Smooth muscle cell (in vitro differentiated cells): ENCODE results near the gene PCK2. TPM values are rescaled to one million over a fixed set of nuclear protein-coding genes. Genes with fewer than 3 reads are reported as not detected.

Experiments used
- DNase-seq: peaks from one replicate; lab custom pipeline; 2025; ENCODE audit not compliant: unreplicated experiment; lab: John Stamatoyannopoulos, UW
- H2AFZ ChIP-seq: fragments of 200-600 bp; sonication (generic); 2 replicates; pipeline ENCODE4 v1.6.0; 2016; ENCODE audit warnings: antibody characterized with exemption, low read depth, mild to moderate bottlenecking
- H3F3A ChIP-seq: fragments of 200-600 bp; sonication (generic); 2 replicates; pipeline ENCODE4 v1.6.0; 2017; ENCODE audit warnings: antibody characterized with exemption, low read depth
- H3K27ac ChIP-seq: fragments of 200-600 bp; sonication (generic); 2 replicates; pipeline ENCODE4 v1.5.1; 2016; ENCODE audit warnings: low read depth, mild to moderate bottlenecking
- H3K27me3 ChIP-seq: fragments of 200-600 bp; sonication (generic); 2 replicates; pipeline ENCODE4 v1.6.1; 2016; ENCODE audit warnings: low read depth, mild to moderate bottlenecking
- H3K36me3 ChIP-seq: fragments of 200-600 bp; sonication (generic); 2 replicates; pipeline ENCODE4 v1.5.1; 2016; ENCODE audit warnings: low read depth
- H3K4me1 ChIP-seq: fragments of 200-600 bp; sonication (generic); 2 replicates; pipeline ENCODE4 v1.5.1; 2016; ENCODE audit warnings: low read depth
- H3K4me2 ChIP-seq: fragments of 200-600 bp; sonication (generic); 2 replicates; pipeline ENCODE4 v1.6.0; 2016; ENCODE audit warnings: mild to moderate bottlenecking
- H3K4me3 ChIP-seq: fragments of 200-600 bp; sonication (generic); 2 replicates; pipeline ENCODE4 v1.5.1; 2016; ENCODE audit warnings: mild to moderate bottlenecking
- H3K79me2 ChIP-seq: fragments of 200-600 bp; sonication (generic); 2 replicates; pipeline ENCODE4 v1.6.0; 2016; ENCODE audit warnings: low read depth, mild to moderate bottlenecking
- H3K9ac ChIP-seq: fragments of 200-600 bp; sonication (generic); 2 replicates; pipeline ENCODE4 v1.6.0; 2016; ENCODE audit warnings: low read depth
- H3K9me3 ChIP-seq: fragments of 200-600 bp; sonication (generic); replicated peaks from 2 replicates; pipeline ENCODE4 v1.5.1; 2016; ENCODE audit warnings: low read depth
- H4K20me1 ChIP-seq: fragments of 200-600 bp; sonication (generic); 2 replicates; pipeline ENCODE4 v1.6.0; 2016; ENCODE audit warnings: low read depth
- WGBS: methylation state at CpG from one replicate; pipeline ENCODE4 v1.1.7; 2016; ENCODE audit warnings: low lambda C conversion rate; 5-methylcytosine and 5-hydroxymethylcytosine counted together
- polyA plus RNA-seq: library from polyadenylated mRNA; unstranded; fragments of >200 nt; fragmentation: Nextera tagmentation; extraction: Ambion mirVana; gene quantifications from 2 replicates; pipeline ENCODE4 v1.2.1, GENCODE V29; 2016
- total RNA-seq: library from RNA; depleted of rRNA; stranded (reverse); fragments of >200 nt; gene quantifications from 2 replicates; pipeline ENCODE4 v1.2.3, GENCODE V29; 2014
- TF ChIP-seq, protein P1 (sequence below): fragments of 200-600 bp; sonication (generic); IDR thresholded peaks from 2 replicates; pipeline ENCODE4 v1.5.1; 2017; ENCODE audit warnings: borderline replicate concordance, mild to moderate bottlenecking, antibody characterized with exemption; ENCODE audit not compliant: insufficient read depth, poor library complexity, severe bottlenecking

PCK2 gene
- total and polyA plus RNA-seq, 2 experiments from 2014 or later, result 21.5 to 40.4 TPM

DNA sequence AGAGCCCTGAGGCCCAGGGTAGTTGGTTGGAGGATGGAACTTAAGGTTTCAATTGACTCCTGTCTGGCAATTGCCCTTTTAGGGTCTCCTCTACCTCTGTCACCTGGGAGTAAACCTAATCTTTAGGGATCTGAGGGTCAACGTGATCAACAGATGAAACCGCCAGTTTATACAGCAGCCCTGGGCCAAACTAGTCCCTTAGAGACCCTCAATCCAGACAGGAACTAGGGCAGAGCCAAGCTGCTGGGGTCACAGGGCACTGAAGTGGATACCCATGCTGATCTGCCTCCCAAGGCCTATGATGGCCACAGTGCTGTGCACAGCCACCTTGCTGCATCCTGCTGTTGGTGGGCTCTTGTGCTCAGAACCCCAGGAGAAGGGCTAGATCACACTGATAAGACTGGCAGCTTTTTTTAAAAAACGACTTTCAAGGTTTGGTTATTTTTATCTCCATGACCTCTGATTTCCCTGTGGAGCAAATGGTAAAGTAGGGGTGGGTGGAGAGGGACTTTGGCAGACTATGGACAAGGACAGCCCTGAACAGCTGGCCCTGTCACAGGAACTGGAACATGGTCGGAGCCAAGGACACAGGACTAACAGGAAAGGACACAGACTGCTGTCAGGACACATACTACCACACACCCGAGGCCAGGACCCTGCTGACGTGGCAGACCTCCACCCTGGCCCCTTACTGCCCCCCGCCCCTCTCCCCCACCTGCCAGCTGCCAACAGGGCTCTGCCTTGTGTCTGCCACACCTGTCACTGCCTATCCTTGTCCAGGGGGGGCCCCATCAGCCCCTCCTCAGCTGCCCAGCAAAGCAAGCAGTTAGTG, 36.8 kb downstream of the PCK2 start:
- TF ChIP-seq, protein P1, sequence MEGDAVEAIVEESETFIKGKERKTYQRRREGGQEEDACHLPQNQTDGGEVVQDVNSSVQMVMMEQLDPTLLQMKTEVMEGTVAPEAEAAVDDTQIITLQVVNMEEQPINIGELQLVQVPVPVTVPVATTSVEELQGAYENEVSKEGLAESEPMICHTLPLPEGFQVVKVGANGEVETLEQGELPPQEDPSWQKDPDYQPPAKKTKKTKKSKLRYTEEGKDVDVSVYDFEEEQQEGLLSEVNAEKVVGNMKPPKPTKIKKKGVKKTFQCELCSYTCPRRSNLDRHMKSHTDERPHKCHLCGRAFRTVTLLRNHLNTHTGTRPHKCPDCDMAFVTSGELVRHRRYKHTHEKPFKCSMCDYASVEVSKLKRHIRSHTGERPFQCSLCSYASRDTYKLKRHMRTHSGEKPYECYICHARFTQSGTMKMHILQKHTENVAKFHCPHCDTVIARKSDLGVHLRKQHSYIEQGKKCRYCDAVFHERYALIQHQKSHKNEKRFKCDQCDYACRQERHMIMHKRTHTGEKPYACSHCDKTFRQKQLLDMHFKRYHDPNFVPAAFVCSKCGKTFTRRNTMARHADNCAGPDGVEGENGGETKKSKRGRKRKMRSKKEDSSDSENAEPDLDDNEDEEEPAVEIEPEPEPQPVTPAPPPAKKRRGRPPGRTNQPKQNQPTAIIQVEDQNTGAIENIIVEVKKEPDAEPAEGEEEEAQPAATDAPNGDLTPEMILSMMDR, result no peak
- Histone ChIP-seq H3K79me2 (no peaks in the 10 kb centered on the region), H3K4me1 (peaks cover 4% of the 10 kb centered on the region), H3K36me3 (no peaks in the 10 kb centered on the region), H2AFZ (no peak overlapping the region), H4K20me1 (no peaks in the 10 kb centered on the region), H3K27me3 (no peaks in the 10 kb centered on the region), H3K9ac (no peak overlapping the region), H3F3A (no peaks in the 10 kb centered on the region), H3K4me3 (no peak overlapping the region), H3K9me3 (no peaks in the 10 kb centered on the region), H3K4me2 (no peak overlapping the region), H3K27ac (no peak overlapping the region)
- no peak for DNase-seq
- WGBS, result 77% methylated on average over 5 of the region's 7 CpGs

DNA sequence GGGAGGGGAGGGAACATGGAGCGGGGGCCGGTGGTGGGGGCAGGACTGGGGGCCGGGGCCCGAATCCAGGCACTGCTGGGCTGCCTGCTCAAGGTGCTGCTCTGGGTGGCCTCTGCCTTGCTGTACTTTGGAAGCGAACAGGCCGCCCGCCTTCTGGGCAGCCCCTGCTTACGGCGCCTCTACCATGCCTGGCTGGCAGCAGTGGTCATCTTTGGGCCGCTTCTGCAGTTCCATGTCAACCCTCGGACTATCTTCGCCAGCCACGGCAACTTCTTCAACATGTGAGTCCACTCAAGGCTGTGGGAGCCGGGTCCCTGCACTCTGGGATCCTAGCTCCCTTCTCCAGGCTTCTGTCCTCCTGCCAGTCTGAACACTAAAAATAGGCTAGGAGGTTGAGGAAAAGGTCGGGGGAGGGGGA, 37.4 kb downstream of the PCK2 start:
- Histone ChIP-seq H3K27ac (no peak overlapping the region), H3K79me2 (no peaks in the 10 kb centered on the region), H4K20me1 (no peaks in the 10 kb centered on the region), H3F3A (no peaks in the 10 kb centered on the region), H2AFZ (no peak overlapping the region), H3K9ac (no peak overlapping the region), H3K4me3 (no peak overlapping the region), H3K4me2 (no peak overlapping the region), H3K27me3 (no peaks in the 10 kb centered on the region), H3K4me1 (peaks cover 5% of the 10 kb centered on the region), H3K36me3 (no peaks in the 10 kb centered on the region), H3K9me3 (no peaks in the 10 kb centered on the region)
- TF ChIP-seq, protein P1, result no peak
- WGBS, result 84% methylated on average over 7 of the region's 15 CpGs
- no peak for DNase-seq

DNA sequence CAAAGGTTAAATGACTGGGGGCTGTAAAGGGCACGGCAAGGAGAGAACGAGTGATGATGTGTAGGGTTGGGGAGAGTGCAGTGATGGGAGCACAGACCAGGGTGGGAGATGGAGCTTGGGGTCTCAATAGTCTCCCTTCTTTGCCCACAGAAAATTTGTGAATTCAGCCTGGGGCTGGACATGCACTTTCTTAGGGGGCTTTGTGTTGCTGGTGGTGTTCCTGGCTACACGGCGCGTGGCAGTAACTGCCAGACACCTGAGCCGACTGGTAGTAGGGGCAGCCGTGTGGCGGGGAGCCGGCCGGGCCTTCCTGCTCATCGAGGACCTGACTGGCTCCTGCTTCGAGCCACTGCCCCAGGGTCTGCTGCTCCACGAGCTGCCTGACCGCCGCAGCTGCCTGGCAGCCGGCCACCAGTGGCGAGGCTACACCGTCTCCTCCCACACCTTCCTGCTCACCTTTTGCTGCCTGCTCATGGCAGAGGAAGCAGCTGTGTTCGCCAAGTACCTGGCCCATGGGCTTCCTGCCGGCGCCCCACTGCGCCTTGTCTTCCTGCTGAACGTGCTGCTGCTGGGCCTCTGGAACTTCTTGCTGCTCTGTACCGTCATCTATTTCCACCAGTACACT, 38.1 kb downstream of the PCK2 start:
- TF ChIP-seq, protein P1, result no peak
- Histone ChIP-seq H3K9ac (no peak overlapping the region), H3K79me2 (no peaks in the 10 kb centered on the region), H3K36me3 (no peaks in the 10 kb centered on the region), H2AFZ (no peak overlapping the region), H3F3A (no peaks in the 10 kb centered on the region), H3K27me3 (no peaks in the 10 kb centered on the region), H3K27ac (no peak overlapping the region), H4K20me1 (no peaks in the 10 kb centered on the region), H3K4me1 (peaks cover 10% of the 10 kb centered on the region), H3K9me3 (no peaks in the 10 kb centered on the region), H3K4me2 (no peak overlapping the region), H3K4me3 (no peak overlapping the region)
- DNase-seq, result no peak
- WGBS, result 88% methylated on average over 23 of the region's 24 CpGs
